ENCODE results near the gene MRPL40. TPM values are rescaled to one million over a fixed set of nuclear protein-coding genes. Genes with fewer than 3 reads are reported as not detected.

The MRPL40 gene
- total RNA-seq, 1 donor from 2014 or later, result 19.9 TPM

DNA sequence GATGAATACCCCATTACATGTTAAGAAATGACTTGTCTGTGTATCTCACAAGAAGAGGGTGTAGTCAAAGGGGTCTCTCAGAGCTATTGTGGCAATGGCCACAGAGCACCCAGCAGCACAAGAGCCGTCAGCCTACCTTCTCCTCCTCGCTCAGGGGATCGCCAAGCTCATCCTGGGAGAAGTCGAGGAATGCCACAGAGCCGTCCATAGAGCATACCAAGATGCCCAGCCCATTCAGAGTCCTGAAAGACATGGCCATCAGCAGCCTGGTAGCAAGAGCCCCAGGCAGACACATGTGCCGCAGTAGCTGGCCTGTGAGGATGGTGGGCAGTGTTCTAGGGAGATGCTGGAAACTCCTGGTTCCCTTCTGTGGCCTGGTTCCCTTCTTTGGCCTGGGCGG is 44.8 kb upstream of the MRPL40 start:
- Mint-ChIP-seq H3K4me1 (ENCODE audit: unreplicated experiment) (no peaks in the 10 kb centered on the region), H3K9me3 (ENCODE audit: unreplicated experiment) (no peaks in the 10 kb centered on the region), H3K36me3 (ENCODE audit: low read depth, unreplicated experiment) (peaks cover 29% of the 10 kb centered on the region), H3K27ac (ENCODE audit: unreplicated experiment) (no peak overlapping the region), H3K27me3 (ENCODE audit: unreplicated experiment) (no peaks in the 10 kb centered on the region), H3K4me3 (ENCODE audit: unreplicated experiment) (no peak overlapping the region)
- TF ChIP-seq CTCF (IDR thresholded peaks at IDR 0.05; ENCODE audit: unreplicated experiment), result no peak
- DNase-seq (ENCODE audit: low spot score), result no peak

- H3K27ac Mint-ChIP-seq (ENCODE audit: unreplicated experiment), result no peak overlapping the region
- peaks cover 32% of the 10 kb centered on the region for H3K36me3 Mint-ChIP-seq (ENCODE audit: low read depth, unreplicated experiment)
- no peaks in the 10 kb centered on the region for H3K27me3 Mint-ChIP-seq (ENCODE audit: unreplicated experiment)
- DNase-seq (ENCODE audit: low spot score), result no peak
- H3K4me1 Mint-ChIP-seq (ENCODE audit: unreplicated experiment), result no peaks in the 10 kb centered on the region
- no peak for TF ChIP-seq CTCF (IDR thresholded peaks at IDR 0.05; ENCODE audit: unreplicated experiment)
- H3K4me3 Mint-ChIP-seq (ENCODE audit: unreplicated experiment), result no peak overlapping the region
- H3K9me3 Mint-ChIP-seq (ENCODE audit: unreplicated experiment), result no peaks in the 10 kb centered on the region
These were observed 38.6 kb upstream of the MRPL40 start for GRCh38 chr22:19393704-19394103.

DNA sequence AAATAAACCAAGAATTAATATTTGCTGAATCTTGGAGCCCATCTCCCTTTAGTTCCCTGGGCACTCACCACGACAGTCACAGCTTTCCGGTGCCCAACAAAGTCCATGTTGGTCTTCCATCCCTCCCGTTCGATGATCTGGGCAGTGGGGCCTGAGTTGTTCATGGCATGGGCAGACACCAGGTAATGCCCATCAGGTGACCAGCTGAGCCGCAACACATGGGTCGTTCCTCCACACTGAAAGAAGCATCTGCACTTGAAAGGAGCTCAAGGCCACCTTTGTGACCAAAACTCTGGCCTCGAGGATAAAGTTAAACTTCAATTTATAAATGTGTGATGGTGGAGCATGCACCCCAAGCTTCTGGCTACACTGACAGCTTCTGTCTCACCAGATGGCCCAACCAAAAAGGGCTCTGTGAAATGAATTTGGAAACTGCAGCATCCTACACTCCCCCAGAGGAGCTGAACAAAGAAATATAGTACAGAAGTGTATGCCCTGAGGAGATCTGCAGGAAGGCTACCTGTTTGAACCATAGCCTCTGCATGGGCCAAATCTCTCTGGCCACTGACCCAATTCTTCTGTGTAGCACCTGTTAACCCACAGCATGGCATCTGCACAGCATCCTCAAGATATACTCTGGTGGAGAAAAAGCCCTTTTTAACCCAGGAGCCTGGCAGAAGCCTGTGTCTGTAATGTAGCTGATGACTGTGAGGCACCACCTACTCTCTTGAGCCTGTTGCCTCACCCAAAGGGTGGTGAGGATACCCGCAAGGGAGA is 37.9 kb upstream of the MRPL40 start:
- Mint-ChIP-seq H3K36me3 (ENCODE audit: low read depth, unreplicated experiment) (peaks cover 30% of the 10 kb centered on the region), H3K9me3 (ENCODE audit: unreplicated experiment) (no peaks in the 10 kb centered on the region), H3K27ac (ENCODE audit: unreplicated experiment) (no peak overlapping the region), H3K4me1 (ENCODE audit: unreplicated experiment) (no peaks in the 10 kb centered on the region), H3K4me3 (ENCODE audit: unreplicated experiment) (peak overlapping the region; percentile 43), H3K27me3 (ENCODE audit: unreplicated experiment) (no peaks in the 10 kb centered on the region)
- DNase-seq (ENCODE audit: low spot score), result no peak
- TF ChIP-seq CTCF (IDR thresholded peaks at IDR 0.05; ENCODE audit: unreplicated experiment), result no peak

GRCh38 chr22:19395276-19395675 is 37.1 kb upstream of the MRPL40 start:
- peaks cover 26% of the 10 kb centered on the region for H3K36me3 Mint-ChIP-seq (ENCODE audit: low read depth, unreplicated experiment)
- H3K27ac Mint-ChIP-seq (ENCODE audit: unreplicated experiment), result no peak overlapping the region
- H3K27me3 Mint-ChIP-seq (ENCODE audit: unreplicated experiment), result no peaks in the 10 kb centered on the region
- no peaks in the 10 kb centered on the region for H3K4me1 Mint-ChIP-seq (ENCODE audit: unreplicated experiment)
- no peak for TF ChIP-seq CTCF (IDR thresholded peaks at IDR 0.05; ENCODE audit: unreplicated experiment)
- H3K4me3 Mint-ChIP-seq (ENCODE audit: unreplicated experiment), result no peak overlapping the region
- DNase-seq (ENCODE audit: low spot score), result no peak
- H3K9me3 Mint-ChIP-seq (ENCODE audit: unreplicated experiment), result no peaks in the 10 kb centered on the region

DNA sequence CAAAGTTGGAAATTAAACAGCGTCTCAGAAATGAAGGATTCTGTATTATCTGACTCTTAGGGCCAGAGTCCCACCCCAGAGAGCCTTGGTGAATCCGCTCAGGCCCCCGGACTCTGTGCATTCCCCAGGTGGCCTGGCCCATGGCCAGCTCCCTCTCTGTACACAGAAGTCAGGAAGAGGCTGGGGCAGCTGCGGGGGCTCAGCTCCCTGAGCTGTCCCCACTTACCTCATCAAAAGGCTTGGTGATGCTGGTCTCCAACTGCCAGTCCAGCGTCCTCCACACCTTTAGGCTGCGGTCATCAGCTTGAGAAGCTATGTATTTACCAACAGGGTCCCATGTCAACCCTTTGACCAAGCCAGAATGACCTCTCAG is 35.8 kb upstream of the MRPL40 start:
- H3K36me3 Mint-ChIP-seq (ENCODE audit: low read depth, unreplicated experiment), result peaks cover 33% of the 10 kb centered on the region
- H3K4me1 Mint-ChIP-seq (ENCODE audit: unreplicated experiment), result peaks cover 11% of the 10 kb centered on the region
- no peak for DNase-seq (ENCODE audit: low spot score)
- no peak overlapping the region for H3K4me3 Mint-ChIP-seq (ENCODE audit: unreplicated experiment)
- H3K9me3 Mint-ChIP-seq (ENCODE audit: unreplicated experiment), result no peaks in the 10 kb centered on the region
- H3K27me3 Mint-ChIP-seq (ENCODE audit: unreplicated experiment), result no peaks in the 10 kb centered on the region
- no peak for TF ChIP-seq CTCF (IDR thresholded peaks at IDR 0.05; ENCODE audit: unreplicated experiment)
- H3K27ac Mint-ChIP-seq (ENCODE audit: unreplicated experiment), result no peak overlapping the region
